Right lobe of liver (tissue), 6 donors: ENCODE results near the gene DOHH. TPM values are rescaled to one million over a fixed set of nuclear protein-coding genes. Genes with fewer than 3 reads are reported as not detected.
A peak's percentile ranks its signal among the peaks of the same experiment; 100 is the strongest.

Source experiments
- ATAC-seq, 4 donors: fragments of 200-7000 bp; cut with Tn5 transposase; one replicate each; pipeline ENCODE4 v1.9.1; 2020; ENCODE audit warnings: mild to moderate bottlenecking in 4 of 4, moderate library complexity in 4 of 4
- DNase-seq, 3 donors: peaks; one replicate each; pipeline ENCODE4 v3.0.0-alpha.2; 2020
- H3K27ac ChIP-seq, 3 donors: fragments of 200-600 bp; one replicate each; pipeline ENCODE4 v1.8.0; 2022
- H3K27me3 ChIP-seq, 2 donors: fragments of 200-600 bp; one replicate each; pipeline ENCODE4 v1.8.0; 2022
- H3K36me3 ChIP-seq, 4 donors: fragments of 200-600 bp; sonication (generic) in 1 of 4; one replicate each; pipeline versions ENCODE4 v1.5.1 to v1.8.0; 2017 to 2022; ENCODE audit warnings: control low read depth in 1 of 4
- H3K4me1 ChIP-seq, 4 donors: fragments of 200-600 bp; sonication (generic) in 1 of 4; one replicate each; pipeline versions ENCODE4 v1.5.1 to v1.8.0; 2017 to 2022; ENCODE audit warnings: control low read depth in 1 of 4
- H3K4me3 ChIP-seq, 3 donors: fragments of 200-600 bp; one replicate each; pipeline ENCODE4 v1.8.0; 2022
- H3K9me3 ChIP-seq, 4 donors: fragments of 200-600 bp; sonication (generic) in 1 of 4; one replicate each; pipeline versions ENCODE4 v1.5.1 to v1.8.0; 2017 to 2022; ENCODE audit warnings: control low read depth in 1 of 4
- CTCF ChIP-seq, 4 donors: fragments of 200-600 bp in 3 of 4; fragments of 450-650 bp in 1 of 4; IDR thresholded peaks; one replicate each; pipeline versions ENCODE4 v1.5.1 to v1.8.0; 2016 to 2022; ENCODE audit warnings: antibody characterized with exemption in 4 of 4, mild to moderate bottlenecking in 2 of 4
- POLR2A ChIP-seq: fragments of 450-650 bp; IDR thresholded peaks from one replicate; pipeline ENCODE4 v1.6.1; 2017; ENCODE audit warnings: antibody characterized with exemption, mild to moderate bottlenecking
- WGBS: methylation state at CpG from one replicate; pipeline ENCODE4 v1.1.6; 2018; ENCODE audit warnings: low coverage, low lambda C conversion rate; ENCODE audit not compliant: insufficient coverage; ENCODE audit errors: missing lambda C conversion rate; 5-methylcytosine and 5-hydroxymethylcytosine counted together
- intact Hi-C, 2 donors: fragments of 100-400 bp; cut with DNase I; formaldehyde crosslinking; loops; one replicate each; pipeline versions ENCODE4 v1.11.2 to v1.14.1; 2022
- small RNA-seq, 2 experiments: library from RNA; depleted of rRNA; stranded (forward); fragments of <200 nt; gene quantifications; one replicate each; pipeline ENCODE3, GENCODE V24; 2016
- total RNA-seq, 6 experiments: library from RNA; depleted of rRNA in 2 of 6; stranded (reverse); fragments of >200 nt in 2 of 6; fragmentation: NEBNext Ultra II Directional in 3 of 6; extraction: Animal tissue kit (Norgen Biotek cat#: 25700) in 3 of 6; gene quantifications; one replicate each; pipeline versions ENCODE4 v1.1.0 to v1.2.4, GENCODE V29; 2016 to 2023
- donor health status: DM: no; HTN: yes; CAD: no.
- donor health status: DM: no; HTN: no; CAD: no.
- donor health status: DM: no; HTN: no; CAD: no.
- donor health status: DM: no; HTN: yes; CAD: no.
- donor health status: DM: no; HTN: yes; CAD: no.

DOHH gene
- total RNA-seq, 6 experiments from 2014 or later = 3.7 to 16.7 (median 4.9) TPM

DNA sequence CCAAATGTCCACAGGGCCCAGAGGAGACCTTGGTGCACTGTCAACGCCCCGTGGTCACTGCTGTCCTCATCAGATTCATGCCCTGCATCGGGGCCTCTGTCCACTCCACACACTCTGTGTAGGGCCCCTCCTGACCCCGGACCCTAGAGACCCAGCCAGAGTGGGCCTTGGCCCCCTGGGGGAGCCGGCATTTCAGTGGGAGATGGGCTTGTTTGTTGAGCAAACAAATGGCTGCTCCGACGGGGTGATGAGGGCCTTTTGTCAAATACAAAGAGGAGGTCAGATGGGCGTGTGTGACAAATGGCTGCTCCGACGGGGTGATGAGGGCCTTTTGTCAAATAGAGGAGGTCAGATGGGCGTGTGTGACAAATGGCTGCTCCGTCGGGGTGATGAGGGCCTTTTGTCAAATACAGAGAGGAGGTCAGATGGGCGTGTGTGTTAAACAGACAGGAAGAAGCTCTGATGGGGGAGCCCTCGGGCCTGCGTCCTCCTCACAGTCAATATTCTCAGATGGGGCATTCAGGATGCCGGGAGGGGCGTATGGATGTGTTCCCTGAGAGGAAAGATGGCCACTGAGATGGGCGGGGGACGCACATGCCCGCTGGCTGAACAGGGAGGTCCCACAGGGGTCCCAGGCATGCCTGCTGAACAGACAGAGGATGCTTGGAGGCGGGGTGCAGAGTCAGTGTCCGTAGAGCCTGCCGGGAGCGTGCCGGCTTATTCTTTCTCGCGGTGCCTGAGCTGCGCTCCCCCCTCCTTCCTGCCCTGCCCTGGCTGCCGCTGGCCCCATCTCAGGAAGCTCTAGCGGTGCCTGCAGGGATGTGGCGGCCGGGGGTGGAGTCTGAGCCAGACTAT lies 56.4 kb downstream of the DOHH start:
- DNase-seq (peak in 1 of 3 donors; percentile 60), ATAC-seq (peak; percentile 54 to 66 (median 60))
- Histone ChIP-seq H3K36me3 (peaks cover 6 to 73% (median 41%) of the 10 kb centered on the region in 4 donors), H3K9me3 (no peaks in the 10 kb centered on the region), H3K4me3 (no peak overlapping the region), H3K27ac (no peak overlapping the region), H3K4me1 (peaks cover 0 to 6% (median 0%) of the 10 kb centered on the region in 4 donors), H3K27me3 (no peaks in the 10 kb centered on the region)
- intact Hi-C loops = no loop called here
- 51% methylated on average over 18 of the region's 33 CpGs for WGBS
- no peak for TF ChIP-seq POLR2A
- TF ChIP-seq CTCF (IDR thresholded peaks at IDR 0.05) = no peak

DNA sequence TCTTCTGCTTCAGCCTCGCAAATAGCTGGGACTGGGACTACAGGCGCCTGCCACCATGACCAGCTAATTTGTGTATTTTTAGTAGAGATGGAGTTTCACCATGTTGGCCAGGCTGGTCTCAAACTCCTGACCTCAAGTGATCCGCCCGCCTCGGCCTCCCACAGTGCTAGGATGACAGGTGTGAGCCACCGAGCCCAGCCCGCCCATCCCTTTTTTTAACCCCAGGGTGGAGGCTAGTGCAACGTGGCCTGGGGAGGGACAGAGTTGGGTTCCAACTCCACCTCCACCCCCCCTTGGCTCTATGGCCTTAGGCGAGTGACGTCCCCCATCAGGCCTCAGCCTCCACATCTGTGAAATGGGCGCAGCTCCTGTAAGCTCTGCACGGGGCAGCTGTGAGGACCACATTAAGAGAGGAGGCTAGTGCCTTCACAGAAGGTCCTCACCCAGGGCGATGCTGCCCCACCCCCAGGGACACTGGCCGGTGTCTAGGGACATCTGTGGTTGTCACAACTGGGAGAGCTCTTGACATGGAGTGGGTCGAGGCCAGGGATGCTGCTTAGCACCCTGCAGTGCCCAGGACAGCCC lies 57.9 kb downstream of the DOHH start:
- Histone ChIP-seq H3K4me3 (no peak overlapping the region), H3K27me3 (no peaks in the 10 kb centered on the region), H3K4me1 (peaks cover 0 to 6% (median 0%) of the 10 kb centered on the region in 4 donors), H3K27ac (no peak overlapping the region), H3K36me3 (peaks cover 6 to 70% (median 34%) of the 10 kb centered on the region in 4 donors), H3K9me3 (no peaks in the 10 kb centered on the region)
- DNase-seq (no peak), ATAC-seq (no peak)
- 100% methylated on average over 1 of the region's 15 CpGs for WGBS
- TF ChIP-seq CTCF (IDR thresholded peaks at IDR 0.05) = no peak
- TF ChIP-seq POLR2A = no peak
- intact Hi-C loops = no loop called here

GRCh38 chr19:3441986-3442329 lies 58.5 kb downstream of the DOHH start:
- Histone ChIP-seq H3K9me3 (no peaks in the 10 kb centered on the region), H3K27me3 (no peaks in the 10 kb centered on the region), H3K4me1 (peaks cover 0 to 6% (median 0%) of the 10 kb centered on the region in 4 donors), H3K27ac (no peak overlapping the region), H3K36me3 (peaks cover 6 to 69% (median 33%) of the 10 kb centered on the region in 4 donors), H3K4me3 (no peak overlapping the region)
- DNase-seq (no peak), ATAC-seq (no peak)
- WGBS = no CpG with 5 or more reads among the region's 14 CpGs
- TF ChIP-seq POLR2A = no peak
- TF ChIP-seq CTCF (IDR thresholded peaks at IDR 0.05) = no peak
- intact Hi-C loops = no loop called here

GRCh38 chr19:3441089-3441985 lies 59.1 kb downstream of the DOHH start:
- H3K4me1 ChIP-seq = peaks cover 0 to 6% (median 0%) of the 10 kb centered on the region in 4 donors
- H3K36me3 ChIP-seq = peaks cover 6 to 70% (median 35%) of the 10 kb centered on the region in 4 donors
- WGBS = 72% methylated on average over 5 of the region's 25 CpGs
- TF ChIP-seq POLR2A = no peak
- no peak for TF ChIP-seq CTCF (IDR thresholded peaks at IDR 0.05)
- no peak for ATAC-seq
- no peaks in the 10 kb centered on the region for H3K9me3 ChIP-seq
- H3K27ac ChIP-seq = no peak overlapping the region
- no peaks in the 10 kb centered on the region for H3K27me3 ChIP-seq
- no peak overlapping the region for H3K4me3 ChIP-seq
- intact Hi-C loops = no loop called here
- DNase-seq = no peak

Small RNA genes lying within 50 kb of the gene (small RNA-seq; reads per million reads assigned to genes)
- gene RF00212 = 0 reads per million in 2 experiments

Other genes starting within 250 kb of the DOHH start
- gene NFIC, start 134.1 kb downstream of the DOHH start, total RNA-seq = 100 to 1,000 TPM in 4 of 6 experiments, 10 to 100 TPM in 2; 94.6 to 168 (median 120) TPM
- 10 to 100 TPM in 1 of 6 experiments, 1 to 10 TPM in 4, not detected in 1; 2.1 to 38.1 (median 6.6) TPM for gene SMIM24, start 20.1 kb downstream of the DOHH start, total RNA-seq
- not detected for gene SMIM44, start 17.2 kb downstream of the DOHH start, total RNA-seq
- gene FZR1, start 5.6 kb upstream of the DOHH start, total RNA-seq = 10 to 100 TPM; 18.7 to 34.1 (median 23.8) TPM
- 1 to 10 TPM in 3 of 6 experiments, not detected in 3; 1.1 to 1.6 (median 1.3) TPM for gene TEKTIP1, start 38.5 kb upstream of the DOHH start, total RNA-seq
- 100 to 1,000 TPM in 1 of 6 experiments, 10 to 100 TPM in 5; 23.8 to 114 (median 31.5) TPM for gene MFSD12, start 56.9 kb upstream of the DOHH start, total RNA-seq
- 10 to 100 TPM; 30.7 to 58.6 (median 33.3) TPM for gene HMG20B, start 72.3 kb upstream of the DOHH start, total RNA-seq
- 1 to 10 TPM in 2 of 6 experiments, under 1 TPM in 4; 0.51 to 1.6 (median 0.80) TPM for gene GIPC3, start 84.8 kb upstream of the DOHH start, total RNA-seq
- 10 to 100 TPM in 1 of 6 experiments, 1 to 10 TPM in 5; 2.8 to 10.4 (median 4.7) TPM for gene TBXA2R, start 106.2 kb upstream of the DOHH start, total RNA-seq
- gene CACTIN, start 126.1 kb upstream of the DOHH start, total RNA-seq = 10 to 100 TPM in 4 of 6 experiments, 1 to 10 TPM in 2; 8.4 to 14.9 (median 10.3) TPM
- 1 to 10 TPM; 5.3 to 9.8 (median 7.6) TPM for gene PIP5K1C, start 199.8 kb upstream of the DOHH start, total RNA-seq
- 10 to 100 TPM in 5 of 6 experiments, 1 to 10 TPM in 1; 7.9 to 27.0 (median 16.5) TPM for gene TJP3, start 207.7 kb upstream of the DOHH start, total RNA-seq